Activated CD4-positive, alpha-beta T cell treated with anti-CD3 and anti-CD28 coated beads, Interleukin-2, Interleukin-4, amounts not matched to agents 100 ng/mL and 50 ng/mL, durations not matched to agents 16 hours and 8 hours (primary cell): ENCODE results near the gene EXOC3L2.
"Not testable (repeated sequence)": the region's sequence is repeated elsewhere in the genome, so short reads cannot be mapped to it uniquely, and the experiment has no call there.

Source experiments
- DNase-seq: peaks from one replicate; pipeline ENCODE4 v3.0.0-alpha.2; 2020; ENCODE audit warnings: low spot score

EXOC3L2 gene

DNA sequence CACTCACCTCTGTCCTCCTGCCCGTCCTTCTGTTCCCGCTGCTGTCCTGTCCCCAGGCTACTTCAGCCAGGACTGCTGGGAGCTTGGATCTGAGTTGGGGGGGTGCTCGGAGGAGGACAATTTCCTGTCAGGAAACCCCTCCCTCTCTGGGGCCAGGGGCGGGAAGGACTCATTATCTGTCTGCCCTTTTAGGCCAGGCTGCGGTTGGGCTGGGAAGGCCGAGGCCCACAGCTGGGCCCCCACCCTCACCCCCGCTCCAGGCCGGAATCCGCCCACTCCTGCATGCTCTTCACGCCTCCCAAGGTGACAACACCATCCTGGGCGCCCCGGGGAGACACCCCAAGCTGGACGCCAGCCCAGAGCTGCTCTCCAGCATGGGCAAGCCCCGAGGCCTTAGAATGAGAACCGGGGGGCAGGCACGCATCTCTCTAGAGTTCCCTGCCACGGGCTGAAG, at the start of gene EXOC3L2:
Gene EXOC3L2 (minus strand): TSS at position 74 of the 454 bp plus-strand sequence. CDS start 6,362 bp downstream, outside the sequence.
- no peak for DNase-seq

DNA sequence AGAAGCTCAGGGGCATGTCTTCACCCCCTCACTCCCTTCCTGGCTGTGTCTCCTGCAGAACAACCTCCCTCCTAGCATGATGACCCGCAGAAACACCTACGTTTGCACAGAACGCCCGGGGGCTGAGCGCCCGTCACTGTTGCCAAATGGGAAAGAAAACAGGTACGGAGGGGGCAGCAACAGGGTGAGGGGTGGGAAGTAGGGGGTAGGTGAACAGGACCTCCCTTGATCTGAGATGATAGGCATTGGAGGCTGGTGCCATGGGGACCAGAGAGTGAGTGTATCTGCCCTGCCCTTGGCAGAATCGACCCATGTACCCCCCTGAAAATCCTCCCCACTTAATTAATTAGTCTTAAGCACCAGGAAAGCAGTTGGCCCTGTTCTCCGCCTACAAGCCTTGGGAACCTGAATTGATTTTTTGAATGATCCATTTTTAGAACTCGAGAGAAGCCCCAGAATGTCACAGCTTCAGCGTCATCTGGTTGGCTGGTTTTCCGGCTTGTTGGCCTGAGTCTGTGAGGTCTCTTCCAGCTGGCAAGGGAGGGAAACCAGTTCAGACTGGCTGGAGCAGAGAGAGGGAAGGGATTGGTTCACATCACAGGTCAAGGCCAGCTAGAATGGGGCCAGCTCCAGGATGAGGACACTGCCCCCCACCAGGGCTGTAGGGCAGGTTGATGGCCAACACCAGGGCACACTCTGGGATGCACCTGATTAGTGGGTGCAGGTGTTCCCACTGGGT, 49.3 kb upstream of the EXOC3L2 start:
- DNase-seq = no peak

DNA sequence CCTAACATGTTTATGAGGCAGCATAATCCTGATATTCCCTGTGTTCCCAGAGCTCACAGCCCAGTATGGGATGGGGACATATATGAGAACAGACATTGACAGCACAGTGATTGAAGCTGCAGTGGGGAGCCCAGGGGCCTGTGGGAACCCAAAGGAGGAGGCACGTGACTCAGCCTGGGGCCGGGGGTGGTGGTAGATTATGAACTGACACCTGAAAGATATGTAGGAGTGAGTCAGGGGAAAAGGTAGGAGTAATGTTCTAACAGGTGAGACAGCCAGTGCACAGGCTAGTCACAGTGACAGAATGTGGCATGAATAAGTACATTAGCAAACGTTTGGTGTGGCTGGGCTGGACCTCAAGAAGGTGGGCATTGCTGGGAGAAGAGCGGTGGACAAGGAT, 48.5 kb upstream of the EXOC3L2 start:
- no peak for DNase-seq

DNA sequence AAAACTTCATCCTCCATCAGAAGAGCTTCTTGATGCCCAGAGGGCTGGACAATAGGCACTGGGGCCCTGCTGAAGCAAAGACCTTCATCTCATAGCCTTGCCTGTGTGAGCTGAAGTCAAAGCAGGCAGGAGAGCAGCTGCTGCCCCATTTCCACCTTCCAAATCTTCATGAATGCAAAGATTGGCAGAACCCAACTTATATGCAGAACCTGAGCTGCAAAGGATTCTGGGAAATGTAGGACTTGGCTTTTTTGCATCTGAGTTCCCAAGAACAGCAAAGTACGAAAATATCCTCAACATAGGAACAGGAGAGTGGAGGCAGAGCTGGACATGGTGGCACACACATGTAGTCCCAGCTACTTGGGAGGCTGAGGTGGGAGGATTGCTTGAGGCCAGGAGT, 46.6 kb upstream of the EXOC3L2 start:
- DNase-seq = no peak

DNA sequence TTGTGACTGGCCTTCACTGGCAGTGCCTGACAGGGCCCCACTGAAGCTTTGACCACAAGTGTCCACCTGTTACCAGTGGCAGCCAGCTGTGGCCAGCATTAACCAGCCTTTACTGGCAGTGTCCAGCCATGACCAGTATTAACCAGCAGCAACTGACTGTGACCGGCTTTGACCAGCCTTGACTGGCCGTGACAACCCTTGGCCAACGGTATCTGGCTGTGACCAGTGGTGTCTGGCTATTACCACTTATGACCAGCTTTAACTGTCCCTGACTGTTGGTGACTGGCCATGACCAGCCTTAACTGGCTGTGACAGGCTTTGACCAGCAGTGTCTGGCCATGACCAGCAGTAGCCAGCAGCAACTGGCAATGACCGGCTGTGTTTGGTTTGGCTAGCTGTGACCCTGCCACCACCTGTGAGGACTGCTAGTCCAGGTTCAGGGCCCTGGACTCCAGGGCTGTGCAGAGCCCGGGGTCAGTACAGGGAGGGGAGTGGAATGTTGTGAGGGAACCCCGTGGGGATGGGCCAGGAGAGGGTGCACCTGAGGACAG, 45.2 kb upstream of the EXOC3L2 start:
- no peak for DNase-seq

DNA sequence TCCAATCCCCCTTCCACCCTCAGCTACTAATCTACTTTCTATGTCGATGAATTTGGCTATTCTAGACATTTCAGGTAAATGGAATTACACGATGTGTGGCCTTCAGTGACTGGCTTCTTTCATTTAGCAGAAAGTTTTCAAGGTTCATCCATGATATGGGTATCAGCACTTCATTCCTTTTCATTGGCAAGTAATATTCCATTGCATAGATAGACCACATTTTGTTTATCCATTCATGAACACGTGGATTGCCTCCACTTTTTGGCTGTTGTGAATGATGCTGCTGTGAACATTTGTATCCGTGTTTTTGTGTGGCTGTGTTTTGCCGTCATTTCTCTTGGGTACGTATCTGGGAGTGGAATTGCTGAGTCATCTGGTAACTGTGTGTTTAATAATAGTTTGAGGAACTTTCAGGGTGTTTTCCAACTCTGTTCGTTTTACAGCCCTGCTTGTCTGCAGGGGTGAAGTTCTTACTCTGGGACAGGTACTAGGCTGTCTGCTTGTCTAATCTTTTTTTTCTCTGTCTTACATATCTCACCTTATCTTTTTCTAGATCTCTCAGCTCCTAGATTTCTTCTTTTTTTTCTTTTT, 38.3 kb upstream of the EXOC3L2 start:
- no peak for DNase-seq

DNA sequence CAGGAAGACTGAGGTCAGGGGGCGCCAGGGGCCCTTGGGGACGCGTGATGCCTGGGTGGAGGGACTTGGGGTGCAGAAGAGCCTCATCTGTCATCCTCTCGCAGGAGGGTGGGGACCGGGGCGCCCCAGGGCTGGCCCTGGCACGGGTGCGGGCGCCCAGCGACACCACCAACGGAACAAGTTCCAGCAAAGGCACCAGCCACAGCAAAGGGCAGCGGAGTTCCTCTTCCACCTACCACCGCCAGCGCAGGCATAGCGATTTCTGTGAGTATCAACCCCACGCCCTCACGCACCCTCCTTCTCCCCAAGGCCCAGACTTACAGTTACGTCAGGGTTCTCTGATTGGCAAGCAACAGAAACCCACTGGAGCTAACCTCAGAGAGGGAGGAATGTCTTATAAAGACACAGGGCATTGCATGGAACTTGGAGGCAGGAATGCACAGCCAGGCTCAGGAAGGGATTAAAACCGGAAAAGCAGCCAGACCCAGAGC, 35.3 kb upstream of the EXOC3L2 start:
- no peak for DNase-seq

DNA sequence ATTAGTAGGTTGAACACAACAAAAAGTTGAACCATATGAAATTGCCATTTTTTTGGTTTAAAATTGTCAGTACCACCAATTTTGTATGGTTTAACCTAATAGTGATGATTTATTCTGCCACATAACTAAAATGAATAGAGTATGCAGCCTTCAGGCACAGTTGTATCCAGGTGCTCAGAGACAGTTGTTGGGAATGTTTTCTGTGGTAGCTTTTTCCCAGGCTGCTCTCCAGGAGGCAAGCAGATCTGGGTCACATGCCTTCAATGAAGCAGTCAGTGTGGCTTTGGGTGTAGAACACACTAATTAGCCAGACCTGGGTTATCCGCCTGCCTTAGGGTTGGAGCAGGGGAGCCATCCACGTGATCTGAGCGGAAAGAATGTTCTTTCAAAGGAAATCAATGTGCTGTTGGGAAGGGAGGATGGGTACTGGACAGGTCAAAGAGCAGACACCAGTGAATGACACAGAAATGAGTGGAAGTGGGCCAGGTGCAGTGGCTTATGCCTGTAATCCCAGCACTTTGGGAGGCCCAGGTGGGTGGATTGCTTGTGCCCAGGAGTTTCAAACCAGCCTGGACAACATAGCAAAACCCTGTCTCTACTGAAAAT, 34.5 kb upstream of the EXOC3L2 start:
- DNase-seq = no peak

DNA sequence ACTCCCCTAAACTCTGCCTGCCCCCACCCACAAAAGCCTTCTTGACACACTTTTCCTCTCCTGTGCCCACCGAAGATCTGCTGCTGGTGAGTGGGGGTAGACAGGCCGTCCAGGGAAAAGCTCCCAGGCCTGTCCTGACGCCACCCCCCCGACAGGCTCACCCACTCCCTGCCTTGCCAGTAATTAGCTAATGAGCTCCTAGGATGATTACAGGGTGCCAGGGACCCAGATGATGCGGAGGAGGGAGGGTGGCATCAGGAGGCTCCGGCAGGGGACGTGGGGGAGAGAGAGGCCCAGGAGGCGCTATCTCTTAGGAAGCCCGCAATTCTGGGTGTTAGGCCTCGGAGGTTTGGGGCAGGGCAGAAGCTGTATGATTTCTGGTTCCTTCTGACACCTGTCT, 32.9 kb upstream of the EXOC3L2 start:
- no peak for DNase-seq

DNA sequence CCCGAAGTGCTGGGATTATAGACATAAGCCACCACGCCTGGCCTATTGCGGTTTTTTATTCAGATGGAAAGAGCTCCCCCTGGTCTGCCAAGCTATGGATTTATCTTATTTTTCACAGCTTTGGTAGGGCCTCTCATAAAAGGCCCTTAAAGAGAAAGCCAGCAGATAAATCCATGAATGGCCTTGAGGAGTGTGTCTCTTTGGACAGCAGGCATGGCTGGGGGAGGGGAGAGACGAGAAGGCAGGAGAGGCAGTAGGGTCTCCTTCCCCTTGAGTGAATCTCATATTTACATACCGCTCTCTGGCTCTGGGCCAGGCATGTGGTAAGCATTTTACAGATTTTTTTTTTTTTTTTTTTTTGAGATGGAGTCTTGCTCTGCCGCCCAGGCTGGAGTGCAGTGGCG, 31.1 kb upstream of the EXOC3L2 start:
- no peak for DNase-seq

DNA sequence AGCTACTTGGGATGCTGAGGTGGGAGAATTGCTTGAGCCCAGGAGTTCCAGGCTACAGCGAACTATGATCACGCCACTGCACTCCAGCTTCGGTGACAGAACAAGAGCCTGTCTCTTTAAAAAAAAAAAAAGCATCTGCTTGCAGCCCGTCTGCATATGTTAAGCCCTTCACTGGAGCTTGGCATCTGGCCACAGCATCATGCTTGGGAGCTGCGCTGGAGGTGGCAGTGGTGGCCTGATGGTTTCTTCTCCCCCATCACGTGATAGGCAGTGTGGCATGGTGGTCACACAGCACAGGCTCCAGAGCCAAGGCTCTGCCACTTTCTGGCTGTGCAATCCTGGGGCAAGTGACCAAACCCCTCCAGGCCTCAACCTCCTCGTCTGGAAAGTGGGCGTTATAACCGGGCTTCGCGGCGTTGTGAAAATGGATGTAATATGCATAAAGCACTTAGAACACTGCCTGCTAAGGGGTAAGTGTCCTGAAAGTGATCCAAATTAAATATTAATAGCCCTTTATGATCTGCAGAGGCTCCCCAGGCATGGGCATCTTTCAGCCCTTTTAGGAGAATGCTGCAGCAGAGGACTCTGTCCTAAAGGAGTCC, 30.3 kb upstream of the EXOC3L2 start:
- no peak for DNase-seq

DNA sequence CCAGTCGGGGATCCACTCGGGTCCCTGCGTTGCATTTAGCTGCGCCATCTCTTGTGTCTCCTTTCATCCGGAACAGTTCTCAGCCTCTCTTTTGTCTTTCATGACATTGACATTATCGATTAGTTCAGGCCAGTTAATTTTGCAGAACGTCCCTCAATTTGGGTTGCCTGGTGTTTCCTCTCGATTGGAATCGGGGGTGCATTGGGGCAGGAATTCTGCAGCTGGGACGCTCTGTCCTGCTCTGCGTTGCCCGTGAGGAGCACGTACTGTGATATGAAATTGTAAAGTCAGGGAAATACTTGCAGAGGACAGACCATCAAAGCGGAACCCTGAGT, 28.3 kb upstream of the EXOC3L2 start:
- DNase-seq = no peak

DNA sequence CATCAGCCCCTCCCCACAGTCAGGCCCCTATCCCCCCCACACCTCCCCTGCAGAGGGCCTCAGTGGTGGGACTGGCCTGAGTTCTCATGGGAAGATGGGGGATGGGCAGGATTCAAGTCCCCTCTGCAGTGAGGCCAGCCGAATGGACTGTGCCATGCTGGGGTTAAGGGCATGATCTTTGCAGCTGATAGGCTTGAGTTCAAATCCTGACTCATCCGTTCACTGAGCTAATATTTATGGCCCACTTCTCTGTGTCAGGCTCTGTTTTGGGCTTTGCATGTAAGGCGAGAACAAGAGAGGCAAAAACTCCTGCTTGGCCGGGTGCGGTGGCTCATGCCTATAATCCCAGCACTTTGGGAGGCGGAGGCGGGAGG, 26.5 kb upstream of the EXOC3L2 start:
- no peak for DNase-seq

DNA sequence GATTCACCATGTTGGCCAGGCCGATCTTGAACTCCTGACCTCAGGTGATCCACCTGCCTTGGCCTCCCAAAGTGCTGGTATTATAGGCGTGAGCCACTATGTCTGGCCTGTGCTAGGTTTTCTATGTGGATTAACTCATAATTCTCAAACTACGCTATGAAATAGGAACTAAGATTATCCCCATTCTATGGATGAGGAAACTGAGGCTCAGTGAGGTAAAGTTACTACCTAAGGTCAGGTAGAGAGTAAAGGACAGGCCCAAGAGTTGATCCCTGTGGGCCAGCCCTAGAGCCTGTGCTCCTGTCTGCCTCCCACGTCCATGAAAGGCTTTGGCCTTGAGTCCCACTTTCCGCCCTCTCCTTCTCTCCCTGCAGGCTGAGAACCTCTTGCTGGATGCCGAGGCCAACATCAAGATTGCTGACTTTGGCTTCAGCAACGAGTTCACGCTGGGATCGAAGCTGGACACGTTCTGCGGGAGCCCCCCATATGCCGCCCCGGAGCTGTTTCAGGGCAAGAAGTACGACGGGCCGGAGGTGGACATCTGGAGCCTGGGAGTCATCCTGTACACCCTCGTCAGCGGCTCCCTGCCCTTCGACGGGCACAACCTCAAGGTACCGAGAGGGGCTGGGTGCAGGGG, 26.0 kb upstream of the EXOC3L2 start:
- DNase-seq = no peak

DNA sequence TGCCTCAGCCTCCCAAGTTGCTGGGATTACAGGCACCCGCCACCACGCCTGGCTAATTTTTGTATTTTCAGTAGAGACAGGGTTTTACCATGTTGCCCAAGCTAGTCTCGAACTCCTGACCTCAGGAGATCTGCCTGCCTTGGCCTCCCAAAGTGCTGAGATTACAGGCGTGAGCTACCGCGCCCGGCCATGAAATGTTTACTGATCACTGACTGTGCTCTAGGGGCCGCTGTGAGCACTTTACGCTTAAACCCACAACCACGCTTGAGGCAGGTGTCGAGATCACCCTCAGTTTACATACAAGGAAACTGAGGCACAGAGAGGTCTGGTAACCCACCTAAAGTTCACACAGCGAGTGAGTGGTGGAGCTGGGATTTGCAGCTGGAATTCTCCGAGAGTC, 24.7 kb upstream of the EXOC3L2 start:
- not testable (repeated sequence) for DNase-seq

DNA sequence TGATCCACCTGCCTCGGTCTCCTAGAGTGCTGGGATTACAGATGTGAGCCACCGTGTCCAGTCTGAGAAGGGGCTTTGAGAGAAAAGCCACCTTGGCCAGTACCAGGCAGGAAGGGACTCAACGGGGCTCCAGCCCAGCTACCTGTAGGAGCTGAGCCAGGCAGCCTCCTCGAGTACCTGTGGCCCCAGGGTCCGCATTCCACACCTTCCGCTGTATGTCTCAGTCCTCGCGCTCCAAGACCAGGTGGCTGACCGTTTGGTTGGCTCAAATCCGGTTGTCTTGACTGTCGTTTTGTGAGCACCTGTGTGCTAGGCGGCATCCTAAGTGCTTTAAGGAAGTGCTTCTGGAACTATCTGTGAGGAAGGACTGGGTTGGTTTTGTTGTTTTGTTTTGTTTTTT, 22.1 kb upstream of the EXOC3L2 start:
- DNase-seq = no peak

DNA sequence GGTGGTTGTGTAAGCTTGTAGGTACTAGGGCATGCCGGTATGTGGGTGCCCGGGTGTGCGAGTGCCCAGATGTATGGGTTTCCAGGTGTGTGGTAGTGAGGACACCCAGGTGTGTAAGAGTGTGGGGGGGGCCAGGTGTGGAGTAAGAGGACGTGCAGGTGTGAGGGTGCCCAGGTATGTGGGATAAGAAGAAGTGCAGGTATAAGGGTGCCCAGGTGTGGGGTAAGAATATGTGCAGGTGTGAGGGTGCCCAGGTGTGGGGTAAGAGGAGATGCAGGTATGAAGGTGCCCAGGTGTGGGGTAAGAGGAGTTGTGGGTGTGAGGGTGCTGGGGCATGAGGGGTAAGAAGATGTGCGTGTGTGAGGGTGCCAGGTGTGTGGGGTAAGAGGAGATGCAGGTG, 20.2 kb upstream of the EXOC3L2 start:
- DNase-seq = no peak

DNA sequence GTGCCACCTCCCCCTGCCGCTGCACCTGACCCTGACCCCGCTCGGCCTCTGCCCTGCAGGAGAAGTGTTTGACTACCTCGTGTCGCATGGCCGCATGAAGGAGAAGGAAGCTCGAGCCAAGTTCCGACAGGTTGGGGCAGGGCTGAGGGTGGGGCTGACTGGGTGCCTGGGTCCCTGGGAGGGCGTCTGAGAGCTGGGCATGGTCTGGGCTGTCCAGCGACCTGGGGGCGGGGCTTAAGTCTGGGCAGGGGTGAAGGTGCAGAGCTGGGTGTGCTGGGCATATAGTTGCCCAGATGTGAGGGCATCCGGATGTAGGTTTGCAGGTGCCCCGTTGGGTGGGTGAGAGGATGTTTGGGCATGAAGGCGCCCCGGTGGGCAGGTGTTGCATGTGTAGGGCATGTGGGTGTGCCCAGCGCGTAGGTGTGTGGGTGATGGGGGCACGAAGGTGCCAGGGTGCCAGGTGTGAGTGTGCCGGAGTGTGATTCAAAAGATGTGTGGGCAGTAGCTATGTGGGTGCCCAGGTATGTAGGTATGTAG, 19.6 kb upstream of the EXOC3L2 start:
- DNase-seq = no peak

DNA sequence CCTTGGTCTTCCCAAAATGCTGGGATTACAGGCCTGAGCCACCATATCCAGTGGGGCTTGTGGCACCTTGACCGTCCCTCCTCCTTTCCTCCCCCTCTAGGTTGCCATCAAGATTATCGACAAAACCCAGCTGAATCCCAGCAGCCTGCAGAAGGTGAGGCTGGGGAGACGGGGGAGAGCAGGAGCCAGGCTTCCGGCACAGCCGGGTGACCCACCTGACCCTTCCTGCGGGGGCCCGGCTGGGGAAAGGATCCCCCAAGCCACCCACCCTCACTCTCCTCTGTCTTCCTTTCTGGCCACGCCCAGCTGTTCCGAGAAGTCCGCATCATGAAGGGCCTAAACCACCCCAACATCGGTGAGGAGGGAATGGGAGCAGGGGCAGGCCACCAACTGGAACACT, 17.8 kb upstream of the EXOC3L2 start:
- no peak for DNase-seq

DNA sequence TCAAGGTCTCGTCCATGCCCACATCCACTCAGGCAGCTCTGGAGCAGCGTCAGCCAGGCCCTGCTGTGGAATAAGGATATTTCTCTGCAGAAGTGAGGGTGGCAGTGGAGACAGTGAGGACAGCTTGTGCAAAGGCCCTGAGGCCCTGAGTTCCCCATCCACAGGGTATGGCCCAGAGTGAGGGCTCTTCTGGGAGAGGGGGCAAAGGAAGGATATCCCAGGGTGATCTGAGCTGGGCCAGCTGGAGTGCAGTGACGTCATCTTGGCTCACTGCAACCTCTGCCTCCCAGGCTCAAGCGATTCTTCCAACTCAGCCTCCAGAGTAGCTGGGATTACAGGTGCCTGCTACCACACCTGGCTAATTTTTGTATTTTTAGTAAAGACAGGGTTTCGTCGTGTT, 17.4 kb upstream of the EXOC3L2 start:
- no peak for DNase-seq

DNA sequence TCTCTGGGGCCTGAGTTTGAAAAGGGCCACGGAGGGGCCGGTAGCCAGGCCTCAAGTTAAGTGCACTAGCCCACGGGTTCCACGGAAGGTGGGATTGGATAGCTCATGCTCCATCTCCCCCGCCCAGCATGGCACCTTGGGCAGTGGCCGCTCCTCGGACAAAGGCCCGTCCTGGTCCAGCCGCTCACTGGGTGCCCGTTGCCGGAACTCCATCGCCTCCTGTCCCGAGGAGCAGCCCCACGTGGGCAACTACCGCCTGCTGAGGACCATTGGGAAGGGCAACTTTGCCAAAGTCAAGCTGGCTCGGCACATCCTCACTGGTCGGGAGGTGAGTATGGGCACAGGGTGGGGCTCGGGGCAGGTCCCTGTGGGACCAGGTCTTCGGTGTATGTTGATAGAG, 13.7 kb upstream of the EXOC3L2 start:
- no peak for DNase-seq

DNA sequence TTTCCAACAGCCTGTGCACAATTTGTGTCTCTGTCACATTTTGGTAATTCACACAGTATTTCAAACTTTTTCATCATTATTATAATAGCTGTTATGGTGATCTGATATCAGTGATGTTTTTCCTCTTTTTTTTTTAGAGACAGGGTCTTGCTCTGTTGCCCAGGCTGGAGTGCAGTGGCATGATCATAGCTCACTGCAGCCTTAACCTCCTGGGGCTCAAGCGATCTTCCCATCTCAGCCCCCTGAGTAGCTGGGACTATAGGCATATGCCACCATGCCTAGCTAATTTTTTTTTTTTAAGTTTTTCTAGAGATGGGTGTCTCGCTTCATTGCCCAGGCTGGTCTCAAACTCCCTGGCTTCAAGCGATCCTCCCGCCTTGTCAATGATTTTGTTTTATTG, 11.6 kb upstream of the EXOC3L2 start:
- no peak for DNase-seq
